Stomach smooth muscle (tissue), 2 donors: ENCODE data around the gene LSP1.
A peak's percentile ranks its signal among the peaks of the same experiment; 100 is the strongest.

Source experiments
- H3K27ac ChIP-seq: one replicate; pipeline ENCODE4 v1.7.0; 2013; ENCODE audit warnings: mild to moderate bottlenecking, low read length, inconsistent platforms
- H3K27me3 ChIP-seq, 2 donors: one replicate each; pipeline ENCODE4 v1.7.0; 2013; ENCODE audit warnings: low read length in 2 of 2; ENCODE audit not compliant: insufficient read depth in 2 of 2, control insufficient read depth in 1 of 2
- H3K36me3 ChIP-seq, 2 donors: one replicate each; pipeline ENCODE4 v1.7.0; 2013; ENCODE audit warnings: low read length in 2 of 2; ENCODE audit not compliant: control insufficient read depth in 2 of 2, insufficient read depth in 2 of 2
- H3K4me1 ChIP-seq: one replicate; pipeline ENCODE4 v1.7.0; 2013; ENCODE audit warnings: low read length; ENCODE audit not compliant: control insufficient read depth, insufficient read depth
- H3K4me3 ChIP-seq, 2 donors: one replicate each; pipeline ENCODE4 v1.7.0; 2013; ENCODE audit warnings: low read length in 2 of 2
- H3K9ac ChIP-seq, 2 donors: one replicate each; pipeline ENCODE4 v1.7.0; 2013; ENCODE audit warnings: low read length in 2 of 2, mild to moderate bottlenecking in 1 of 2
- H3K9me3 ChIP-seq, 2 donors: one replicate each; pipeline ENCODE4 v1.7.0; 2013; ENCODE audit warnings: low read length in 2 of 2; ENCODE audit not compliant: control insufficient read depth in 2 of 2
- donor health status: healthy.
- donor health status: Pancreatic carcinoma.

The LSP1 gene

GRCh38 chr11:1890856-1891830, 38.3 kb downstream of the LSP1 start:
- Histone ChIP-seq H3K27me3 (no peaks in the 10 kb centered on the region), H3K27ac (no peak overlapping the region), H3K4me1 (no peaks in the 10 kb centered on the region), H3K9ac (no peak overlapping the region), H3K9me3 (no peaks in the 10 kb centered on the region), H3K4me3 (no peak overlapping the region), H3K36me3 (peaks cover 0 to 4% of the 10 kb centered on the region in 2 donors)

- Histone ChIP-seq H3K27me3 (no peaks in the 10 kb centered on the region), H3K9me3 (no peaks in the 10 kb centered on the region), H3K4me3 (no peak within 1 kb of the TSS), H3K27ac (no peak within 1 kb of the TSS), H3K4me1 (no peaks in the 10 kb centered on the region), H3K36me3 (peaks cover 0 to 2% of the 10 kb centered on the region in 2 donors), H3K9ac (no peak within 1 kb of the TSS)
These were observed 38.9 kb downstream of the LSP1 start, which contains the start of gene PRR33 for GRCh38 chr11:1891831-1892115. Gene PRR33, minus strand, starts transcription at chr11:1891895. Its CDS starts 1,311 bp downstream, at chr11:1890584.

- no peak overlapping the region for H3K9ac ChIP-seq
- no peaks in the 10 kb centered on the region for H3K4me1 ChIP-seq
- H3K4me3 ChIP-seq, result no peak overlapping the region
- H3K36me3 ChIP-seq, result no peaks in the 10 kb centered on the region
- no peaks in the 10 kb centered on the region for H3K9me3 ChIP-seq
- no peak overlapping the region for H3K27ac ChIP-seq
- H3K27me3 ChIP-seq, result peaks cover 0 to 2% of the 10 kb centered on the region in 2 donors
These were observed 39.2 kb downstream of the LSP1 start for GRCh38 chr11:1892116-1892515.

GRCh38 chr11:1892558-1892957, 39.7 kb downstream of the LSP1 start:
- H3K36me3 ChIP-seq, result no peaks in the 10 kb centered on the region
- H3K4me3 ChIP-seq, result no peak overlapping the region
- no peaks in the 10 kb centered on the region for H3K9me3 ChIP-seq
- H3K27me3 ChIP-seq, result peaks cover 0 to 4% of the 10 kb centered on the region in 2 donors
- H3K27ac ChIP-seq, result no peak overlapping the region
- no peak overlapping the region for H3K9ac ChIP-seq
- no peaks in the 10 kb centered on the region for H3K4me1 ChIP-seq

- Histone ChIP-seq H3K4me1 (no peaks in the 10 kb centered on the region), H3K36me3 (no peaks in the 10 kb centered on the region), H3K9me3 (no peaks in the 10 kb centered on the region), H3K4me3 (no peak overlapping the region), H3K27me3 (peaks cover 0 to 4% of the 10 kb centered on the region in 2 donors), H3K27ac (no peak overlapping the region), H3K9ac (no peak overlapping the region)
These were observed 40.9 kb downstream of the LSP1 start for GRCh38 chr11:1893581-1894359.

GRCh38 chr11:1894759-1895158, 41.9 kb downstream of the LSP1 start:
- peaks cover 0 to 4% of the 10 kb centered on the region in 2 donors for H3K27me3 ChIP-seq
- no peaks in the 10 kb centered on the region for H3K4me1 ChIP-seq
- H3K36me3 ChIP-seq, result no peaks in the 10 kb centered on the region
- no peak overlapping the region for H3K27ac ChIP-seq
- H3K4me3 ChIP-seq, result no peak overlapping the region
- peak overlapping the region in 1 of 2 donors; percentile 5 for H3K9ac ChIP-seq
- H3K9me3 ChIP-seq, result no peaks in the 10 kb centered on the region

GRCh38 chr11:1896468-1896867, 43.6 kb downstream of the LSP1 start:
- Histone ChIP-seq H3K27ac (no peak overlapping the region), H3K4me3 (no peak overlapping the region), H3K9ac (no peak overlapping the region), H3K4me1 (no peaks in the 10 kb centered on the region), H3K9me3 (no peaks in the 10 kb centered on the region), H3K36me3 (no peaks in the 10 kb centered on the region), H3K27me3 (peaks cover 0 to 4% of the 10 kb centered on the region in 2 donors)

- Histone ChIP-seq H3K27me3 (peaks cover 0 to 4% of the 10 kb centered on the region in 2 donors), H3K36me3 (no peaks in the 10 kb centered on the region), H3K4me1 (no peaks in the 10 kb centered on the region), H3K9ac (no peak overlapping the region), H3K27ac (no peak overlapping the region), H3K9me3 (no peaks in the 10 kb centered on the region), H3K4me3 (no peak overlapping the region)
These were observed 44.0 kb downstream of the LSP1 start for GRCh38 chr11:1896923-1897322.

GRCh38 chr11:1899090-1899489, 46.2 kb downstream of the LSP1 start:
- Histone ChIP-seq H3K4me1 (no peaks in the 10 kb centered on the region), H3K27me3 (peaks cover 0 to 4% of the 10 kb centered on the region in 2 donors), H3K36me3 (no peaks in the 10 kb centered on the region), H3K9ac (no peak overlapping the region), H3K4me3 (no peak overlapping the region), H3K9me3 (no peaks in the 10 kb centered on the region), H3K27ac (no peak overlapping the region)

GRCh38 chr11:1899686-1900085, 46.8 kb downstream of the LSP1 start:
- Histone ChIP-seq H3K27ac (no peak overlapping the region), H3K36me3 (no peaks in the 10 kb centered on the region), H3K4me1 (no peaks in the 10 kb centered on the region), H3K9ac (no peak overlapping the region), H3K27me3 (peaks cover 0 to 4% of the 10 kb centered on the region in 2 donors), H3K9me3 (no peaks in the 10 kb centered on the region), H3K4me3 (no peak overlapping the region)
